Kidney epithelial cell (primary cell): Measurements from ENCODE around the gene KRT75. TPM values are rescaled to one million over a fixed set of nuclear protein-coding genes. Genes with fewer than 3 reads are reported as not detected.

Source experiments
- DNase-seq: peaks from one replicate; pipeline ENCODE4 v3.0.0-alpha.2; 2010; ENCODE audit warnings: low read depth
- H3K27me3 ChIP-seq: 2 replicates; pipeline ENCODE4 v1.6.0; 2011; ENCODE audit warnings: low read length; ENCODE audit not compliant: control insufficient read depth, insufficient read depth
- H3K36me3 ChIP-seq: 2 replicates; pipeline ENCODE4 v1.5.1; 2011; ENCODE audit warnings: low read length; ENCODE audit not compliant: control insufficient read depth, insufficient read depth
- H3K4me3 ChIP-seq: 2 replicates; pipeline ENCODE4 v1.5.1; 2011; ENCODE audit warnings: low read depth, mild to moderate bottlenecking, control low read depth, low read length
- total RNA-seq: library from RNA; depleted of rRNA; stranded (reverse); fragments of >200 nt; gene quantifications from 2 replicates; pipeline ENCODE4 v1.2.3, GENCODE V29; 2015
- TF ChIP-seq, protein P1 (sequence below): IDR thresholded peaks from 2 replicates; pipeline ENCODE4 v1.5.1; 2011; ENCODE audit warnings: mild to moderate bottlenecking, moderate library complexity, low read length, control low read depth, inconsistent platforms; ENCODE audit not compliant: insufficient read depth, poor library complexity, severe bottlenecking

The KRT75 gene
- total RNA-seq, 1 donor from 2014 or later = not detected

DNA sequence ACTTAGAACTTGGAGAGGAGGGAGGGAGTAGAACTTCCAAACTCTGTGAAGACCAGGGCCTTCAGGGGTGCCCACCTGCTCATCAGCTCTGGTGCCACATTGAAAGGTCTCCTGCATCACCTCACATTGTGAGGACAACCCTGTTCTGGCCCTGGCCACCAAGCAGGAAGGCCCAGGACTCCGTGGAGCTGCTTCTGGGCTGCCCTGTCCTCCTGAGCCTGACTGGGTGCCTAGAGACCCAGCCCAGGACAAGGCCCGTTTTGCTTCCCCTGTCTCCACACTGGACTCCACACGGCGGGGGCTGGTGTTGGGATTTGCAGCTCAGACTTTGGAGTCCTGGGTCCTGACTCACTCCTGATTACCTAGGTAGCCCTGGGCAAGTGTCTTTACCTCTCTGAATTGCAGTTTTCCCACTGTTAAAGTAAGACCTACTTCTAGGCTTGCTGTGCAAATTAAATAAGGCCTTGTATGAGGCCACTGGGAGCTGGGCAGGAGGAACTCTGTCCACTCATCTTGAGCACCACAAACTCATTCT is 15.5 kb downstream of the KRT75 start:
- Histone ChIP-seq H3K27me3 (no peaks in the 10 kb centered on the region), H3K36me3 (no peaks in the 10 kb centered on the region), H3K4me3 (no peak overlapping the region)
- DNase-seq = no peak
- TF ChIP-seq, protein P1, sequence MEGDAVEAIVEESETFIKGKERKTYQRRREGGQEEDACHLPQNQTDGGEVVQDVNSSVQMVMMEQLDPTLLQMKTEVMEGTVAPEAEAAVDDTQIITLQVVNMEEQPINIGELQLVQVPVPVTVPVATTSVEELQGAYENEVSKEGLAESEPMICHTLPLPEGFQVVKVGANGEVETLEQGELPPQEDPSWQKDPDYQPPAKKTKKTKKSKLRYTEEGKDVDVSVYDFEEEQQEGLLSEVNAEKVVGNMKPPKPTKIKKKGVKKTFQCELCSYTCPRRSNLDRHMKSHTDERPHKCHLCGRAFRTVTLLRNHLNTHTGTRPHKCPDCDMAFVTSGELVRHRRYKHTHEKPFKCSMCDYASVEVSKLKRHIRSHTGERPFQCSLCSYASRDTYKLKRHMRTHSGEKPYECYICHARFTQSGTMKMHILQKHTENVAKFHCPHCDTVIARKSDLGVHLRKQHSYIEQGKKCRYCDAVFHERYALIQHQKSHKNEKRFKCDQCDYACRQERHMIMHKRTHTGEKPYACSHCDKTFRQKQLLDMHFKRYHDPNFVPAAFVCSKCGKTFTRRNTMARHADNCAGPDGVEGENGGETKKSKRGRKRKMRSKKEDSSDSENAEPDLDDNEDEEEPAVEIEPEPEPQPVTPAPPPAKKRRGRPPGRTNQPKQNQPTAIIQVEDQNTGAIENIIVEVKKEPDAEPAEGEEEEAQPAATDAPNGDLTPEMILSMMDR = no peak

DNA sequence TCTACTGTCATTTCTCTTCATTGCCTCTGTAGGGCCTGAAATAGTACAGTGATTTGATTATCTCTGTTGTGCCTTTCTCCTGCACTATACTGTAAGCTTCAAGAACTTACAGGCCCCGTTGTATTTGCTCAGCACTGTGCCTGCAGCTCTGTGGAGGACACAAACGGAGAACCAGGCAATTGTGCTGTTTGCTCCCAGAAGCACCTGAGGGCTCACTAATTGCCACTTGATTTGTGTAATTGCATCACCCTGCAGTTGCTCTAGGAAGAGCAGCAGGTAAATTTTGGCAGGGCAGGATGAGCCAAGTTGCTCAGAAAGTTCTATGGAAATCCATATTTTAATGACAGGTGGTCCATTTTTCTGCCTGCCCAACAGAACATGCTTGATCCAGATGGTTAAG is 16.4 kb downstream of the KRT75 start:
- H3K36me3 ChIP-seq = no peaks in the 10 kb centered on the region
- H3K4me3 ChIP-seq = no peak overlapping the region
- no peak for DNase-seq
- no peaks in the 10 kb centered on the region for H3K27me3 ChIP-seq
- TF ChIP-seq, protein P1 = no peak

DNA sequence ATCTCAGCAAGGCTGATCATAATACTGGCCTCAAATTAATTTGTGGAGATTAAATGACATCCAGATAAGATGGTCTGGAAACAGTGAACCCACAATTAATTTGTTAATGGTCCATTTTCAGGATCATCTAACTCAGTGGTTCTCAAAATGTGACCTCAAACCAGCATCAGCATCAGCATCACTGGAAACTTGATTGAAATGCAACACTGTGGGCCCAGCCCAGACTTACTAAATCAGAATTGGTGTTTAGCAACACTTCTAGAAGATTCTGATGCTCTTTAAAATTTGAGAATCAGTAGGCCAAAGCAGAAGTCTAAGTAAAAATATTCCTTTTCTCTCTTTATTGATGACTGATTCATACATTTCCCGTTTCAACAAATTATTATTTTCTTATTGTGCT is 17.4 kb downstream of the KRT75 start:
- TF ChIP-seq, protein P1 = no peak
- Histone ChIP-seq H3K36me3 (no peaks in the 10 kb centered on the region), H3K4me3 (no peak overlapping the region), H3K27me3 (no peaks in the 10 kb centered on the region)
- no peak for DNase-seq

GRCh38 chr12:52415870-52416750 is 18.1 kb downstream of the KRT75 start:
- H3K4me3 ChIP-seq = no peak overlapping the region
- H3K36me3 ChIP-seq = no peaks in the 10 kb centered on the region
- TF ChIP-seq, protein P1 = no peak
- DNase-seq = no peak
- no peaks in the 10 kb centered on the region for H3K27me3 ChIP-seq

GRCh38 chr12:52414936-52415335 is 19.2 kb downstream of the KRT75 start:
- Histone ChIP-seq H3K4me3 (no peak overlapping the region), H3K27me3 (no peaks in the 10 kb centered on the region), H3K36me3 (no peaks in the 10 kb centered on the region)
- DNase-seq = no peak
- TF ChIP-seq, protein P1 = no peak
